HG02588 (cell line): ENCODE data around the gene CRX.
"Not testable (repeated sequence)": the region's sequence is repeated elsewhere in the genome, so short reads cannot be mapped to it uniquely, and the experiment has no call there.

Source experiments
- ATAC-seq: cut with Tn5 transposase; IDR thresholded peaks from one replicate; pipeline ENCODE4 v1.9.1; 2021; ENCODE audit warnings: mild to moderate bottlenecking, moderate library complexity; ENCODE audit not compliant: unreplicated experiment

Gene CRX

GRCh38 chr19:47803148-47803547 lies 18.6 kb upstream of the CRX start:
- not testable (repeated sequence) for ATAC-seq

DNA sequence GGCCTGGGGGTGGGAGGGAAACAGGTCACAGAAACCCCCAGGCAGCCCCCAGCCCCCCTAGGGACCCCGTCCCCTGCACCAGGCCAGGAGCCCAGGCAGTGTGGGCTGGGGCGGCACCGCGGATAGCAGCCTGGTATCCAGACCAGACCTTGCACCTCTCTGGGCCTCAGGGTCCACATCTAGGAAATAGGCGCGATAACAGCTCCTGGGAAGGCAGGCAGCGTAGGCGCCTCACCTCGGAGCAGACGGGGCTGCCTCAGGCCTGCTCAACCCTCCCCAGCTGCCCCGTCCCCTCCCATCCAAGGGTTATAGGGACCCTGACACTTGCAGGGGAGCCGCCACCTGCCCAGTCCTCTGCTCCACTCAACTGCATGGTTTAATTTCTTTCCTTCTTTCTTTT lies 18.1 kb upstream of the CRX start:
- ATAC-seq: not testable (repeated sequence)

- not testable (repeated sequence) for ATAC-seq
Observed at GRCh38 chr19:47804451-47804850, 17.3 kb upstream of the CRX start, which contains the start of gene TPRX1. TPRX1 (minus strand) TSS chr19:47804551; CDS start chr19:47804539, 12 bp downstream.

DNA sequence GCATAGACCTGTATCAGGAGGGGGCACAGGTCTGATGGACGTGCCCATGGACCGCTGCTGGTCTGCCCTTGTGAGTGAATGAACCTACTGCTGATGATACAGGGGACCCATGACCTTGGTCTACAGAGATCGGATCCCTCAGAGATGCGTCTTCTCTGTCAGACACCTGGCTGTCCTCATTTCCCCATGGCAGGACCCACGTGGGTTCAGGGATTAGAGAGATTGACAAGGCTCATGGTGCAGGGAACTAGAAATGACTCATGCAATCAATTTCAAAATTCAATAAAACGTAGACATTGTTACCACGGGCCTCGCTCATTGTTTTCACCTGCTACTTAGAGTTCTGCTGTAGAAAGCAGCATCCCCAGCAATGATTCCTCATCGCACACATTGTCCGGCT lies 16.4 kb upstream of the CRX start:
- no peak for ATAC-seq

- ATAC-seq: no peak
Observed at GRCh38 chr19:47806435-47806834, 15.3 kb upstream of the CRX start.

- no peak for ATAC-seq
Observed at GRCh38 chr19:47813304-47813994, 8.3 kb upstream of the CRX start.

DNA sequence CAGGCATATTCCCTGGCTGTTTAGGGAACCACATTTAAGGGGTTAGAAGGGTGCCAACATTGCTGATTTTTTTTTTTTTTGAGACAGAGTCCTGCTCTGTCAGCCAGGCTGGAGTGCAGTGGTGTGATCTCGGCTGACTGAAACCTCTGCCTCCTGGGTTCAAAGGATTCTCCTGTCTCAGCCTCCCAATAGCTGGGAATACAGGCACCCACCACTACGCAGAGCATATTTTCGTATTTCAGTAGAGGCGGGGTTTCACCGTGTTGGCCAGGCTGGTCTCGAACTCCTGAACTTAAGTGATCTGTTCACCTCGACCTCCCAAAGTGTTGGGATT lies 7.8 kb upstream of the CRX start:
- no peak for ATAC-seq

- not testable (repeated sequence) for ATAC-seq
Observed at GRCh38 chr19:47816270-47816669, 5.5 kb upstream of the CRX start.

GRCh38 chr19:47818221-47818620 lies 3.5 kb upstream of the CRX start:
- not testable (repeated sequence) for ATAC-seq

GRCh38 chr19:47819858-47820257 lies 1.9 kb upstream of the CRX start:
- ATAC-seq: no peak

DNA sequence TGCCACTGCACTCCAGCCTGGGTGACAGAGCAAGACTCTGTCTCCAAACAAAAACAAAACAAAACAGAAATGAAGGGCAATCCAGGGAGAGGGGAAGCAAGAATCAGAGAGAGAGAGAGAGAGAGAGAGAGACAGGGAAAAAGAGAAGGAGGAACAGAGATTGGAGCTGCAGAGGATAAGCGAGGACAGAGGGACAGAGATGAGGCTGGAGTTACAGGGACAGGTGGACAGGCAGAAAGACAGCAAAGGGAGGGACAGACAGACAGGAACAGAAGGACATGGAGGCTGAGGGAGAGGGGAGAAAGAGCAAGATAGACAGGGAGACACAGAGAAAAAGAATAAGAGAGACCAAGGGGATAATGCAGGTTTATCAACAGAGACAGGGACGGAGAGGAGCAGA lies 1.3 kb upstream of the CRX start:
- ATAC-seq: no peak

DNA sequence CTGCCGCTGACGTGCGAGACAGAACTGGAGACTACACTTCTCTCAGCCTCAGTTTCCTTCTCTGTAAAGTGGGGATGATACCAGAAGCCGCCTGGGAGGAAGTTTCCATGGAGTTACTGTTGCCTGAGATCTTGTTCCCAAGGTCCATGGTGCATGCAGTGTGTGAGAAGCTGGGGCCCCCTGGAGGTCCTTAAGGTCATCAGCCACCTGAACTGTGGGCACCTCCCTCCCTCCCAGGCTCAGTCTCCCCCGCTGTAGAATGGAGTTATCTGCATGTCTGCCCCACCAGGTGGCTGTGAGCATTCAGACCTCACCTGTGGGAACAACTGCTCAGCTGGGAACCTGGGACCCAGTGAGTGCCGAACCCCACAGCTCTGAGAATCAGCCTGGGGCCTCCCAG lies 2.7 kb downstream of the CRX start:
- ATAC-seq: no peak

DNA sequence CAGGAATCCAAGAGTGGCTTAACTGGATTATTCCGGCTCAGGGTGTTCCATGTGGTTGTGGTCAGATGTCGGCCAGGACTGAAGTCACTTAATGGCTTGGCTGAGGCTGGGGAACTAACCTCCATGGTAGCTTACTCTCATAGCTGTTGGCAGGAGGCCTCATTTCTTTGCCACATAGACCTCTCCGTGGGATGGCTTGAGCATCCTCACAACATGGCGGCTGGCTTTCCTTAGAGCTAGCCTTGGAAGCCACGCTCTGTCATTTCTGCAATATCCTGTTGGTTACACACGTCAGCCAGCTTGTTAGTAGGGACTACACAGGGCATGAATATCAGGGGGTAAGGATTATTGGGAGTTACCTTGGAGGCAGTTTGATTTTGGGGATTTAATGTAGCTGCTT lies 5.1 kb downstream of the CRX start:
- ATAC-seq: no peak

DNA sequence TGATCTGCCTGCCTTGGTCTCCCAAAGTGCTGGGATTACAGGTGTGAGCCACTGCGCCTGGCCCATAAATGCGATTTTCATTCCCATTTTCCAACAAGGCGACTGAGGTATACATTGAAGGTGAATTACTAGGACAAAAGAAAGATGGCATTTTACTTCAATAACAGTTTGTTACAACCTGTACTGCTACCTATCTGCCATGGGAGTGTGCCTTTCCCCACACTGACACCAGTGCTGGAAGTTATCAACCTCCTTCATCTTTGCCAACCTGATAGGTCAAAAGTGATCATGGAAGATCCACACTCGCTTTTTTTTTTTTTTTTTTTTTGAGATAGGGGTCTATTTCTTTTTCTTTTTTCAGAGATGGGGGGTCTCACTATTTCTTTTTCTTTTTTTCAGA lies 11.0 kb downstream of the CRX start:
- ATAC-seq: no peak

GRCh38 chr19:47836038-47836437 lies 14.3 kb downstream of the CRX start:
- no peak for ATAC-seq

DNA sequence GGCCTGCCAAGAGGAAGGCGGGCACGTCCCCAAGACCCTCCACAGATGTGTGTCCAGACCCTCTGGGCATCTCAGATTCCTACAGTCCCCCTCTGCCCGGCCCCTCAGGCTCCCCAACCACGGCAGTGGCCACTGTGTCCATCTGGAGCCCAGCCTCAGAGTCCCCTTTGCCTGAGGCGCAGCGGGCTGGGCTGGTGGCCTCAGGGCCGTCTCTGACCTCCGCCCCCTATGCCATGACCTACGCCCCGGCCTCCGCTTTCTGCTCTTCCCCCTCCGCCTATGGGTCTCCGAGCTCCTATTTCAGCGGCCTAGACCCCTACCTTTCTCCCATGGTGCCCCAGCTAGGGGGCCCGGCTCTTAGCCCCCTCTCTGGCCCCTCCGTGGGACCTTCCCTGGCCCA lies 17.7 kb downstream of the CRX start:
- no peak for ATAC-seq

- no peak for ATAC-seq
Observed at GRCh38 chr19:47839913-47840312, 18.2 kb downstream of the CRX start.

GRCh38 chr19:47842941-47843340 lies 21.2 kb downstream of the CRX start:
- ATAC-seq: no peak

DNA sequence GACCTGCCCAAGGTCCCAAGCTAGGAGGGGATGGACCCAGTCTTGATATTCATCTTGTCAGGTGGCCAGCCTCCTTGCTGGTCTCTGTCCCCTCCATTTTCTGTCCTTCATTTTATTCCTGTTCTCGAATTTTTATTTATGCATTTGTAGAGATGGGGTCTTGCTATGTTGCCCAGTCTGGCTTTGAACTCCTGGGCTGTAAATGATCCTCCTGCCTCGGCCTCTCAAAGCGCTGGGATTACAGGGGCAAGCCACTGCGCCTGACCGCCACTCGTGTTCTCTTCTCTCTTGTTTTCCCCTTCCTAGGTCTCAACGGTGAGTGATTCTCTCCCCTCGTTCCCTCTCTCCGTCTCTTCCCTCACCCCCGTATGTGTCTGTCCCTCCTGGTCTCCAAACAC lies 26.7 kb downstream of the CRX start:
- no peak for ATAC-seq

GRCh38 chr19:47848823-47849473 lies 27.2 kb downstream of the CRX start:
- ATAC-seq: no peak

DNA sequence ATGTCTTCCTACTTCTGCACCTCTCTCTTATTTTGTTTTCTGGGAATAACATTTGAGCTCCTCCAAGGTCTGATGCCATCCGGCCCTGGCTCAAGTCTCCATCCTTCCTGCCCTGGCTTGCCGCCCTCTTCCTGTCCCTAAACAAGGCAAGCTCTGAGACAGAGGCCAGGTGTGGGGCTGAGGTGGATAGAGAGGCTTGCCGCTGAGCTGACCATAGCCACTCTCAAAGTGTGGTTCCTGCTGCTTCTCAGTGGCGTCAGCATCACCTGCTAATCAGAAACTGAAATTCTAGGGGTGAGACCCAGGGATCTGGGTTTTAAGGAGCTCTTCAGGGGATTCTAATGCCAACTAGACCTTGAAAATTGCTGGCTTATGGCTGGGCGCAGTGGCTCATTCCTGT lies 31.3 kb downstream of the CRX start:
- ATAC-seq: no peak

GRCh38 chr19:47854459-47854858 lies 32.7 kb downstream of the CRX start:
- ATAC-seq: no peak

- ATAC-seq: not testable (repeated sequence)
Observed at GRCh38 chr19:47858231-47858630, 36.5 kb downstream of the CRX start.
